ENCODE measurements around the gene MBD6.

DNA sequence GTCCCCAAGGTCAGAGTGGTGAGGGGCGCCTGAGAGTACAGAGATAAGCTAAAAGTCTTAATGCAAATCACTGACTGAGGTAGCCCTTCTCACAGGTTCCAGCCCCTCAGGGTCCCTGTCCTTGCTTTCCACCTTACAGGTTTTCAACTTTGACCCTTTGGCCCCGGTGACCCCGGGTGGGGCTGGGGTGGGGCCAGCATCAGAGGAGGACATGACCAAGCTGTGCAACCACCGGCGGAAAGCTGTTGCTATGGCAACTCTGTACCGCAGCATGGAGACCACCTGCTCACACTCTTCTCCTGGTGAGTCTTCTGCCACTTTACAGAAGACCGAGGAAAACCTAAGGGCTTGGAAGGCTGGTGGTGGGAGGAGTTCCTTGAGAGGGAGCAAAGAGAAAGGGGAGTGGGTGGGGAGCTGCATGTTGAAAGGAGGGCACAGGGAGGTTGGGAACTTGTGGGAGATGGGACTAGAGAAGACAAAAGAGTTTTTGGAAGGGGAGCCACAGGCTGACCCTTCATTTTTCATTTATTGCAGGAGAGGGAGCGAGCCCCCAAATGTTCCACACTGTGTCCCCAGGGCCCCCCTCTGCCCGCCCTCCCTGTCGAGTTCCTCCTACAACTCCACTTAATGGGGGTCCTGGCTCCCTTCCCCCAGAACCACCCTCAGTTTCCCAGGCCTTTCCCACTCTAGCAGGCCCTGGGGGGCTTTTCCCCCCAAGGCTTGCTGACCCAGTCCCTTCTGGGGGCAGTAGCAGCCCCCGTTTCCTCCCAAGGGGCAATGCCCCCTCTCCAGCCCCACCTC, 2.4 kb downstream of the MBD6 start:
- TF ChIP-seq, protein P1, sequence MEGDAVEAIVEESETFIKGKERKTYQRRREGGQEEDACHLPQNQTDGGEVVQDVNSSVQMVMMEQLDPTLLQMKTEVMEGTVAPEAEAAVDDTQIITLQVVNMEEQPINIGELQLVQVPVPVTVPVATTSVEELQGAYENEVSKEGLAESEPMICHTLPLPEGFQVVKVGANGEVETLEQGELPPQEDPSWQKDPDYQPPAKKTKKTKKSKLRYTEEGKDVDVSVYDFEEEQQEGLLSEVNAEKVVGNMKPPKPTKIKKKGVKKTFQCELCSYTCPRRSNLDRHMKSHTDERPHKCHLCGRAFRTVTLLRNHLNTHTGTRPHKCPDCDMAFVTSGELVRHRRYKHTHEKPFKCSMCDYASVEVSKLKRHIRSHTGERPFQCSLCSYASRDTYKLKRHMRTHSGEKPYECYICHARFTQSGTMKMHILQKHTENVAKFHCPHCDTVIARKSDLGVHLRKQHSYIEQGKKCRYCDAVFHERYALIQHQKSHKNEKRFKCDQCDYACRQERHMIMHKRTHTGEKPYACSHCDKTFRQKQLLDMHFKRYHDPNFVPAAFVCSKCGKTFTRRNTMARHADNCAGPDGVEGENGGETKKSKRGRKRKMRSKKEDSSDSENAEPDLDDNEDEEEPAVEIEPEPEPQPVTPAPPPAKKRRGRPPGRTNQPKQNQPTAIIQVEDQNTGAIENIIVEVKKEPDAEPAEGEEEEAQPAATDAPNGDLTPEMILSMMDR (IDR thresholded peaks at IDR 0.05; ENCODE audit: low read length) = no peak
- TF ChIP-seq EZH2phosphoT487 (IDR thresholded peaks at IDR 0.05; ENCODE audit: low read length) = no peak

All from MM.1S (cell line).